22Rv1 (cell line): Measurements from ENCODE around the gene KRTAP19-7.

ENCODE experiments used
- ZFX ChIP-seq: fragments of 450-650 bp; IDR thresholded peaks from 2 replicates; pipeline ENCODE4 v1.6.1; 2017; ENCODE audit warnings: antibody characterized with exemption, borderline replicate concordance
- TF ChIP-seq, protein P1 (sequence below): fragments of 450-650 bp; IDR thresholded peaks from 2 replicates; pipeline ENCODE4 v1.5.1; 2017; ENCODE audit warnings: mild to moderate bottlenecking

DNA sequence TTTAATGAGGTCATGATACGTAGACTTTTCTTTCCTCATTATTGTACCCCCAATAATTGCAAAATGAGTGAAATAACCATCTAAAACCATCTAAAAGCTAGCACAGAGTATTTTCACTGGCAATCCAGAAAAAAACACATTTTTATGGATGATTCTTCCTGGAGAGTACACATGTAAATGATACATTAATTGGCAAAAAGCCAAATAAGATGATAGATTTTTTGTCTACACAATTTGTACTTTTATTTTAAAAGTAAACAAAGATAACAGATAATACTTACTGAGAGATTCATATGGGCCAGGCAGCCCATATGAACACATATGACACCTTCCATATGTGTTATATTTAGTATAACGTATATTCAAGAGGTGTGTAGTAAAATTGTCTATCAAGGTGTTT is 2.5 kb upstream of the KRTAP19-7 start:
- TF ChIP-seq, protein P1, sequence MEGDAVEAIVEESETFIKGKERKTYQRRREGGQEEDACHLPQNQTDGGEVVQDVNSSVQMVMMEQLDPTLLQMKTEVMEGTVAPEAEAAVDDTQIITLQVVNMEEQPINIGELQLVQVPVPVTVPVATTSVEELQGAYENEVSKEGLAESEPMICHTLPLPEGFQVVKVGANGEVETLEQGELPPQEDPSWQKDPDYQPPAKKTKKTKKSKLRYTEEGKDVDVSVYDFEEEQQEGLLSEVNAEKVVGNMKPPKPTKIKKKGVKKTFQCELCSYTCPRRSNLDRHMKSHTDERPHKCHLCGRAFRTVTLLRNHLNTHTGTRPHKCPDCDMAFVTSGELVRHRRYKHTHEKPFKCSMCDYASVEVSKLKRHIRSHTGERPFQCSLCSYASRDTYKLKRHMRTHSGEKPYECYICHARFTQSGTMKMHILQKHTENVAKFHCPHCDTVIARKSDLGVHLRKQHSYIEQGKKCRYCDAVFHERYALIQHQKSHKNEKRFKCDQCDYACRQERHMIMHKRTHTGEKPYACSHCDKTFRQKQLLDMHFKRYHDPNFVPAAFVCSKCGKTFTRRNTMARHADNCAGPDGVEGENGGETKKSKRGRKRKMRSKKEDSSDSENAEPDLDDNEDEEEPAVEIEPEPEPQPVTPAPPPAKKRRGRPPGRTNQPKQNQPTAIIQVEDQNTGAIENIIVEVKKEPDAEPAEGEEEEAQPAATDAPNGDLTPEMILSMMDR, result no peak
- no peak for TF ChIP-seq ZFX
